ENCODE results near the gene AIP. TPM values are rescaled to one million over a fixed set of nuclear protein-coding genes. Genes with fewer than 3 reads are reported as not detected.

The AIP gene
- polyA plus RNA-seq, 3 donors = 76.7 to 132 (median 99.3) TPM

DNA sequence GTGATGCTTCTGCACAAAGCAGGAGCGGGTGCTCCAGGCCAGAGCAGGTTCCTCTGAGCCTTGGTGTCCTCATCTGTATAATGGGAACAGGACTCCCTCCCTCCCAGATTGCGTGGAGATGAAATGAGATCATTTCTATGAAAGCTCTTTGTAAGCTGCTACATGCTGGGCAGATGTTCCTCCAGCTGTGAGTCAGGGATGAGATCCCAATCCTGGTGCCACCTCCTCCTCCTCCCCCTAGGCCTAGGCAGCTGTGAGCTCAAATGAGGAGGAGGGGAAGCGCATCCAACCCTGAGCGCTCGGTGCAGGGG is 47.4 kb downstream of the AIP start:
- Histone ChIP-seq H3K36me3 (replicated peaks in 1 of 2; ENCODE audit: control insufficient read depth in 1 of 2, insufficient read depth in 2 of 2, low read length in 2 of 2) (no peaks in the 10 kb centered on the region), H3K4me1 (ENCODE audit: control insufficient read depth in 1 of 2, insufficient read depth in 2 of 2, low read length in 2 of 2) (peaks cover 9 to 10% of the 10 kb centered on the region in 2 donors), H2AFZ (ENCODE audit: insufficient read depth, low read depth, low read length, poor library complexity, severe bottlenecking) (no peak overlapping the region), H3K4me2 (replicated peaks; ENCODE audit: extremely low read depth, low read length, poor library complexity, severe bottlenecking) (no peak overlapping the region), H3K27ac (ENCODE audit: low read depth in 1 of 2, low read length in 2 of 2) (no peak overlapping the region), H3K79me2 (ENCODE audit: insufficient read depth, low read length) (no peaks in the 10 kb centered on the region), H3K27me3 (ENCODE audit: control insufficient read depth in 2 of 2, insufficient read depth in 2 of 2, low read length in 2 of 2) (peaks cover 0 to 2% of the 10 kb centered on the region in 2 donors), H3K9me3 (replicated peaks in 1 of 2; ENCODE audit: control insufficient read depth in 1 of 2, insufficient read depth in 1 of 2, low read length in 2 of 2) (peaks cover 14 to 24% of the 10 kb centered on the region in 2 donors), H4K20me1 (ENCODE audit: insufficient read depth, low read length) (no peaks in the 10 kb centered on the region), H3K4me3 (replicated peaks in 1 of 3; ENCODE audit: low read depth in 2 of 3, low read length in 3 of 3) (no peak overlapping the region), H3K9ac (ENCODE audit: insufficient read depth, low read length, poor library complexity, severe bottlenecking) (no peak overlapping the region)
- TF ChIP-seq, protein P1, sequence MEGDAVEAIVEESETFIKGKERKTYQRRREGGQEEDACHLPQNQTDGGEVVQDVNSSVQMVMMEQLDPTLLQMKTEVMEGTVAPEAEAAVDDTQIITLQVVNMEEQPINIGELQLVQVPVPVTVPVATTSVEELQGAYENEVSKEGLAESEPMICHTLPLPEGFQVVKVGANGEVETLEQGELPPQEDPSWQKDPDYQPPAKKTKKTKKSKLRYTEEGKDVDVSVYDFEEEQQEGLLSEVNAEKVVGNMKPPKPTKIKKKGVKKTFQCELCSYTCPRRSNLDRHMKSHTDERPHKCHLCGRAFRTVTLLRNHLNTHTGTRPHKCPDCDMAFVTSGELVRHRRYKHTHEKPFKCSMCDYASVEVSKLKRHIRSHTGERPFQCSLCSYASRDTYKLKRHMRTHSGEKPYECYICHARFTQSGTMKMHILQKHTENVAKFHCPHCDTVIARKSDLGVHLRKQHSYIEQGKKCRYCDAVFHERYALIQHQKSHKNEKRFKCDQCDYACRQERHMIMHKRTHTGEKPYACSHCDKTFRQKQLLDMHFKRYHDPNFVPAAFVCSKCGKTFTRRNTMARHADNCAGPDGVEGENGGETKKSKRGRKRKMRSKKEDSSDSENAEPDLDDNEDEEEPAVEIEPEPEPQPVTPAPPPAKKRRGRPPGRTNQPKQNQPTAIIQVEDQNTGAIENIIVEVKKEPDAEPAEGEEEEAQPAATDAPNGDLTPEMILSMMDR (IDR thresholded peaks at IDR 0.05) = no peak
- Mint-ChIP-seq H3K27me3 (ENCODE audit: low read depth in 3 of 3) (peaks cover under 1 to 6% (median 2%) of the 10 kb centered on the region in 3 donors), H3K9me3 (peaks cover 20 to 33% (median 30%) of the 10 kb centered on the region in 7 donors), H3K4me3 (no peak overlapping the region), H3K4me1 (peaks cover 10% of the 10 kb centered on the region), H3K36me3 (no peaks in the 10 kb centered on the region), H3K27ac (no peak overlapping the region)
- 100% methylated on average over 1 of the region's 5 CpGs for WGBS (ENCODE audit: insufficient coverage)
- intact Hi-C loops (cut with micrococcal nuclease) = no loop called here
- no peak for DNase-seq

DNA sequence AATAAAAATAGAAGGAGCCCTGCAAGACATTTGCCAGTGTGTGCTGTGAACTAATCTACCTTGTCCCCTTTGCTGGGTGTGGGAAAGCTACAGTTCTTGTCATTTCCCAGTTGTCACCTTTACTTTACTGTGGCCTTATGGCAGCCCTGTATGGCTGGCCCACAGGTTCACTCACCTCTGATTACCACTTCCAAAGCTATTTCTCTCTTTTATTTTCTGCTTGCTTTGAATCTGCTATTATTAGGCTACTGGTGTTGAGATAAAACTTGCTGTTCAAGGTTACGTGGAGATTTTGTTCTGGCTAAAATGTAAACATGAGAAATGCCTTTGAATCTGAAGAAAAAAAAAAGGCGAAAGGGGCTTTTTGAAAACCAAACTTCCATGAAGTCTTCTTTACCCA is 50.1 kb downstream of the AIP start:
- no peak overlapping the region for H3K27ac ChIP-seq (ENCODE audit: low read depth in 1 of 2, low read length in 2 of 2)
- intact Hi-C loops (cut with micrococcal nuclease) = no loop called here
- TF ChIP-seq, protein P1 (IDR thresholded peaks at IDR 0.05) = no peak
- H3K9ac ChIP-seq (ENCODE audit: insufficient read depth, low read length, poor library complexity, severe bottlenecking) = no peak overlapping the region
- no peaks in the 10 kb centered on the region for H3K36me3 ChIP-seq (replicated peaks in 1 of 2; ENCODE audit: control insufficient read depth in 1 of 2, insufficient read depth in 2 of 2, low read length in 2 of 2)
- no peak overlapping the region for H3K4me3 ChIP-seq (replicated peaks in 1 of 3; ENCODE audit: low read depth in 2 of 3, low read length in 3 of 3)
- Mint-ChIP-seq H3K4me3 (no peak overlapping the region), H3K36me3 (no peaks in the 10 kb centered on the region), H3K27ac (no peak overlapping the region), H3K27me3 (ENCODE audit: low read depth in 3 of 3) (peaks cover 0 to 3% (median 2%) of the 10 kb centered on the region in 3 donors), H3K9me3 (peaks cover 15 to 43% (median 32%) of the 10 kb centered on the region in 7 donors), H3K4me1 (peaks cover 10% of the 10 kb centered on the region)
- no peak overlapping the region for H3K4me2 ChIP-seq (replicated peaks; ENCODE audit: extremely low read depth, low read length, poor library complexity, severe bottlenecking)
- H3K27me3 ChIP-seq (ENCODE audit: control insufficient read depth in 2 of 2, insufficient read depth in 2 of 2, low read length in 2 of 2) = peaks cover 0 to 2% of the 10 kb centered on the region in 2 donors
- no peak overlapping the region for H2AFZ ChIP-seq (ENCODE audit: insufficient read depth, low read depth, low read length, poor library complexity, severe bottlenecking)
- H3K4me1 ChIP-seq (ENCODE audit: control insufficient read depth in 1 of 2, insufficient read depth in 2 of 2, low read length in 2 of 2) = peaks cover 9 to 10% of the 10 kb centered on the region in 2 donors
- WGBS (ENCODE audit: insufficient coverage) = no CpG with 5 or more reads among the region's 2 CpGs
- no peaks in the 10 kb centered on the region for H3K79me2 ChIP-seq (ENCODE audit: insufficient read depth, low read length)
- no peaks in the 10 kb centered on the region for H4K20me1 ChIP-seq (ENCODE audit: insufficient read depth, low read length)
- DNase-seq = no peak
- H3K9me3 ChIP-seq (replicated peaks in 1 of 2; ENCODE audit: control insufficient read depth in 1 of 2, insufficient read depth in 1 of 2, low read length in 2 of 2) = peaks cover 15 to 29% of the 10 kb centered on the region in 2 donors
